ENCODE results near the gene CFAP141.

- TF ChIP-seq CTCF (IDR thresholded peaks at IDR 0.05) (no peak), POLR2A (IDR thresholded peaks at IDR 0.05) (no peak), EP300 (IDR thresholded peaks at IDR 0.05) (no peak)
Observed at GRCh38 chr1:154218545-154218944, 12.4 kb upstream of the CFAP141 start.
